A673 (cell line): Measurements from ENCODE around the gene CNGA1. TPM values are rescaled to one million over a fixed set of nuclear protein-coding genes. Genes with fewer than 3 reads are reported as not detected.
"Not testable (repeated sequence)": the region's sequence is repeated elsewhere in the genome, so short reads cannot be mapped to it uniquely, and the experiment has no call there.

Experiments used
- BruUV-seq: library from RNA; stranded (reverse); fragments of 400-500 nt; replicated peaks from 2 replicates; lab custom pipeline; 2021; lab: Mats Ljungman, UMichigan
- CTCF ChIA-PET: fragments of 300-600 bp; sonication (Branson Sonifier 250); formaldehyde crosslinking; loops from one replicate; lab custom pipeline; 2022; ENCODE audit warnings: antibody characterized with exemption; lab: Charles Lee
- POLR2A ChIA-PET: fragments of 300-600 bp; sonication (Branson Sonifier 250); formaldehyde crosslinking; loops from one replicate; lab custom pipeline; 2022; ENCODE audit warnings: antibody characterized with exemption; ENCODE audit not compliant: low non-redundant PET; lab: Charles Lee
- DNase-seq: peaks from one replicate; pipeline ENCODE4 v3.0.0-alpha.2; 2015; ENCODE audit warnings: low spot score
- H3K27ac ChIP-seq: fragments of 200-600 bp; sonication (generic); 2 replicates; pipeline ENCODE4 v1.5.1; 2016; ENCODE audit warnings: mixed run types, low read depth, mild to moderate bottlenecking, mixed read lengths, antibody characterized with exemption, low read length; ENCODE audit not compliant: poor library complexity, severe bottlenecking
- H3K27me3 ChIP-seq: fragments of 200-600 bp; sonication (generic); replicated peaks from 2 replicates; pipeline ENCODE4 v1.6.1; 2017; ENCODE audit warnings: mixed run types, low read depth, mild to moderate bottlenecking, mixed read lengths, antibody characterized with exemption, low read length; ENCODE audit not compliant: insufficient read depth, poor library complexity
- H3K36me3 ChIP-seq: fragments of 200-600 bp; sonication (generic); 2 replicates; pipeline ENCODE4 v1.6.1; 2016; ENCODE audit warnings: mixed run types, mild to moderate bottlenecking, mixed read lengths, antibody characterized with exemption, low read length; ENCODE audit not compliant: insufficient read depth, poor library complexity, severe bottlenecking
- H3K4me1 ChIP-seq: fragments of 200-600 bp; sonication (generic); 2 replicates; pipeline ENCODE4 v1.6.1; 2017; ENCODE audit warnings: mixed run types, mild to moderate bottlenecking, mixed read lengths, antibody characterized with exemption, low read length; ENCODE audit not compliant: insufficient read depth, poor library complexity, severe bottlenecking
- H3K4me3 ChIP-seq: fragments of 200-600 bp; sonication (generic); 2 replicates; pipeline ENCODE4 v1.5.1; 2016; ENCODE audit warnings: low read depth, mixed run types, mild to moderate bottlenecking, mixed read lengths, low read length; ENCODE audit not compliant: poor library complexity, severe bottlenecking
- H3K9me3 ChIP-seq: fragments of 200-600 bp; sonication (generic); 2 replicates; pipeline ENCODE4 v1.6.1; 2016; ENCODE audit warnings: mixed run types, low read depth, mild to moderate bottlenecking, mixed read lengths, antibody characterized with exemption, low read length; ENCODE audit not compliant: poor library complexity, severe bottlenecking
- EZH2 ChIP-seq: fragments of 200-600 bp; sonication (generic); IDR thresholded peaks from 2 replicates; pipeline ENCODE4 v1.6.1; 2017; ENCODE audit warnings: borderline replicate concordance, low read depth, mild to moderate bottlenecking, mixed read lengths, antibody characterized with exemption, low read length; ENCODE audit not compliant: poor library complexity, severe bottlenecking
- intact Hi-C: fragments of 100-400 bp; cut with micrococcal nuclease; formaldehyde crosslinking; loops from one replicate; pipeline ENCODE4 v1.10.0; 2022; ENCODE audit not compliant: unreplicated experiment
- total RNA-seq: library from RNA; stranded (reverse); gene quantifications from 2 replicates; pipeline ENCODE4 v1.2.3, GENCODE V29; 2021
- TF ChIP-seq, protein P1 (sequence below): fragments of 300-800, 200-600 bp; sonication (generic); conservative IDR thresholded peaks from 2 replicates; pipeline ENCODE4 v1.5.1; 2017; ENCODE audit warnings: low read depth, mild to moderate bottlenecking, antibody characterized with exemption, low read length, moderate library complexity, mixed read lengths

Gene CNGA1
- total RNA-seq, 1 experiment from 2014 or later, result 0.39 TPM

GRCh38 chr4:47996021-47996420, 20.5 kb downstream of the CNGA1 start:
- no TSS peak for BruUV-seq
- POLR2A ChIA-PET, result no interaction called here
- Histone ChIP-seq H3K36me3 (no peaks in the 10 kb centered on the region), H3K27me3 (no peaks in the 10 kb centered on the region), H3K27ac (no peak overlapping the region), H3K9me3 (no peaks in the 10 kb centered on the region), H3K4me3 (no peak overlapping the region), H3K4me1 (no peaks in the 10 kb centered on the region)
- DNase-seq, result no peak
- no peak for TF ChIP-seq EZH2
- TF ChIP-seq, protein P1, sequence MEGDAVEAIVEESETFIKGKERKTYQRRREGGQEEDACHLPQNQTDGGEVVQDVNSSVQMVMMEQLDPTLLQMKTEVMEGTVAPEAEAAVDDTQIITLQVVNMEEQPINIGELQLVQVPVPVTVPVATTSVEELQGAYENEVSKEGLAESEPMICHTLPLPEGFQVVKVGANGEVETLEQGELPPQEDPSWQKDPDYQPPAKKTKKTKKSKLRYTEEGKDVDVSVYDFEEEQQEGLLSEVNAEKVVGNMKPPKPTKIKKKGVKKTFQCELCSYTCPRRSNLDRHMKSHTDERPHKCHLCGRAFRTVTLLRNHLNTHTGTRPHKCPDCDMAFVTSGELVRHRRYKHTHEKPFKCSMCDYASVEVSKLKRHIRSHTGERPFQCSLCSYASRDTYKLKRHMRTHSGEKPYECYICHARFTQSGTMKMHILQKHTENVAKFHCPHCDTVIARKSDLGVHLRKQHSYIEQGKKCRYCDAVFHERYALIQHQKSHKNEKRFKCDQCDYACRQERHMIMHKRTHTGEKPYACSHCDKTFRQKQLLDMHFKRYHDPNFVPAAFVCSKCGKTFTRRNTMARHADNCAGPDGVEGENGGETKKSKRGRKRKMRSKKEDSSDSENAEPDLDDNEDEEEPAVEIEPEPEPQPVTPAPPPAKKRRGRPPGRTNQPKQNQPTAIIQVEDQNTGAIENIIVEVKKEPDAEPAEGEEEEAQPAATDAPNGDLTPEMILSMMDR, result no peak
- CTCF ChIA-PET, result no interaction called here
- intact Hi-C loops, result no loop called here

- H3K36me3 ChIP-seq, H3K4me3 ChIP-seq, H3K9me3 ChIP-seq, H3K27ac ChIP-seq, H3K27me3 ChIP-seq, DNase-seq, POLR2A ChIA-PET, intact Hi-C loops, BruUV-seq, H3K4me1 ChIP-seq, CTCF ChIA-PET: not testable (repeated sequence)
These were observed 24.0 kb downstream of the CNGA1 start for GRCh38 chr4:47992475-47992874.

- Histone ChIP-seq H3K9me3 (no peaks in the 10 kb centered on the region), H3K4me3 (no peak overlapping the region), H3K36me3 (no peaks in the 10 kb centered on the region), H3K27me3 (no peaks in the 10 kb centered on the region), H3K4me1 (no peaks in the 10 kb centered on the region), H3K27ac (no peak overlapping the region)
- no TSS peak for BruUV-seq
- no peak for TF ChIP-seq EZH2
- TF ChIP-seq, protein P1, result no peak
- DNase-seq, result no peak
- intact Hi-C loops, result no loop called here
- POLR2A ChIA-PET, result no interaction called here
- CTCF ChIA-PET, result no interaction called here
These were observed 26.3 kb downstream of the CNGA1 start for GRCh38 chr4:47990145-47990544.

- ChIA-PET CTCF (no interaction called here), POLR2A (no interaction called here)
- Histone ChIP-seq H3K36me3 (no peaks in the 10 kb centered on the region), H3K4me3 (no peak overlapping the region), H3K9me3 (no peaks in the 10 kb centered on the region), H3K27ac (no peak overlapping the region), H3K27me3 (no peaks in the 10 kb centered on the region), H3K4me1 (no peaks in the 10 kb centered on the region)
- no TSS peak for BruUV-seq
- no peak for DNase-seq
- intact Hi-C loops, result no loop called here
- no peak for TF ChIP-seq EZH2
- TF ChIP-seq, protein P1, result no peak
These were observed 41.9 kb downstream of the CNGA1 start for GRCh38 chr4:47974566-47974965.
